Mucosa of stomach (tissue), 1 donor: ENCODE data around the gene DEUP1.
"Not testable (repeated sequence)": the region's sequence is repeated elsewhere in the genome, so short reads cannot be mapped to it uniquely, and the experiment has no call there.

Experiments used
- H3K27me3 ChIP-seq: one replicate; pipeline ENCODE4 v1.7.0; 2013; ENCODE audit warnings: mild to moderate bottlenecking, low read length; ENCODE audit not compliant: control insufficient read depth, insufficient read depth
- H3K36me3 ChIP-seq: one replicate; pipeline ENCODE4 v1.7.0; 2013; ENCODE audit warnings: low read length; ENCODE audit not compliant: control insufficient read depth, insufficient read depth
- H3K4me1 ChIP-seq: one replicate; pipeline ENCODE4 v1.7.0; 2013; ENCODE audit warnings: mild to moderate bottlenecking, low read length; ENCODE audit not compliant: control insufficient read depth, insufficient read depth
- H3K4me3 ChIP-seq: one replicate; pipeline ENCODE4 v1.7.0; 2013; ENCODE audit warnings: low read length
- H3K9ac ChIP-seq: one replicate; pipeline ENCODE4 v1.7.0; 2013; ENCODE audit warnings: mild to moderate bottlenecking, low read length, moderate library complexity
- H3K9me3 ChIP-seq: one replicate; pipeline ENCODE4 v1.7.0; 2013; ENCODE audit warnings: mild to moderate bottlenecking, low read length, moderate library complexity; ENCODE audit not compliant: control insufficient read depth
- donor health status: Pancreatic carcinoma.

The DEUP1 gene

GRCh38 chr11:93370260-93370659 lies 39.7 kb downstream of the DEUP1 start:
- Histone ChIP-seq H3K27me3 (no peaks in the 10 kb centered on the region), H3K36me3 (no peaks in the 10 kb centered on the region), H3K9ac (no peak overlapping the region), H3K9me3 (no peaks in the 10 kb centered on the region), H3K4me3 (no peak overlapping the region), H3K4me1 (no peaks in the 10 kb centered on the region)

GRCh38 chr11:93389737-93390136 lies 59.2 kb downstream of the DEUP1 start:
- Histone ChIP-seq H3K27me3 (no peaks in the 10 kb centered on the region), H3K4me3 (no peak overlapping the region), H3K36me3 (no peaks in the 10 kb centered on the region), H3K9me3 (no peaks in the 10 kb centered on the region), H3K9ac (no peak overlapping the region), H3K4me1 (no peaks in the 10 kb centered on the region)

- Histone ChIP-seq H3K27me3 (no peaks in the 10 kb centered on the region), H3K4me1 (no peaks in the 10 kb centered on the region), H3K36me3 (no peaks in the 10 kb centered on the region), H3K9ac (no peak overlapping the region), H3K4me3 (no peak overlapping the region), H3K9me3 (no peaks in the 10 kb centered on the region)
Measured at GRCh38 chr11:93392867-93393266, 62.3 kb downstream of the DEUP1 start.

- Histone ChIP-seq H3K36me3 (no peaks in the 10 kb centered on the region), H3K9ac (no peak overlapping the region), H3K27me3 (no peaks in the 10 kb centered on the region), H3K9me3 (no peaks in the 10 kb centered on the region), H3K4me3 (no peak overlapping the region), H3K4me1 (no peaks in the 10 kb centered on the region)
Measured at GRCh38 chr11:93393386-93393785, 62.8 kb downstream of the DEUP1 start.

GRCh38 chr11:93394488-93394887 lies 63.9 kb downstream of the DEUP1 start:
- H3K27me3 ChIP-seq, result no peaks in the 10 kb centered on the region
- H3K9ac ChIP-seq, result no peak overlapping the region
- no peaks in the 10 kb centered on the region for H3K36me3 ChIP-seq
- no peak overlapping the region for H3K4me3 ChIP-seq
- no peaks in the 10 kb centered on the region for H3K4me1 ChIP-seq
- H3K9me3 ChIP-seq, result no peaks in the 10 kb centered on the region

- Histone ChIP-seq H3K9ac (no peak overlapping the region), H3K4me1 (no peaks in the 10 kb centered on the region), H3K27me3 (no peaks in the 10 kb centered on the region), H3K36me3 (no peaks in the 10 kb centered on the region), H3K4me3 (no peak overlapping the region), H3K9me3 (no peaks in the 10 kb centered on the region)
Measured at GRCh38 chr11:93396316-93396715, 65.8 kb downstream of the DEUP1 start.

- Histone ChIP-seq H3K4me3 (no peak overlapping the region), H3K4me1 (no peaks in the 10 kb centered on the region), H3K36me3 (no peaks in the 10 kb centered on the region), H3K27me3 (no peaks in the 10 kb centered on the region), H3K9ac (no peak overlapping the region), H3K9me3 (no peaks in the 10 kb centered on the region)
Measured at GRCh38 chr11:93403930-93404329, 73.4 kb downstream of the DEUP1 start.

- Histone ChIP-seq H3K4me1 (no peaks in the 10 kb centered on the region), H3K36me3 (no peaks in the 10 kb centered on the region), H3K9ac (no peak overlapping the region), H3K9me3 (no peaks in the 10 kb centered on the region), H3K27me3 (no peaks in the 10 kb centered on the region), H3K4me3 (no peak overlapping the region)
Measured at GRCh38 chr11:93407777-93408401, 77.3 kb downstream of the DEUP1 start.

GRCh38 chr11:93410441-93410840 lies 79.9 kb downstream of the DEUP1 start:
- Histone ChIP-seq H3K4me3 (no peak overlapping the region), H3K9me3 (no peaks in the 10 kb centered on the region), H3K4me1 (no peaks in the 10 kb centered on the region), H3K27me3 (no peaks in the 10 kb centered on the region), H3K9ac (no peak overlapping the region), H3K36me3 (no peaks in the 10 kb centered on the region)

GRCh38 chr11:93411705-93412104 lies 81.2 kb downstream of the DEUP1 start:
- Histone ChIP-seq H3K9me3 (no peaks in the 10 kb centered on the region), H3K4me1 (no peaks in the 10 kb centered on the region), H3K9ac (no peak overlapping the region), H3K27me3 (no peaks in the 10 kb centered on the region), H3K36me3 (no peaks in the 10 kb centered on the region), H3K4me3 (no peak overlapping the region)

GRCh38 chr11:93432247-93432646 lies 101.7 kb downstream of the DEUP1 start:
- H3K4me1 ChIP-seq, result no peaks in the 10 kb centered on the region
- no peak overlapping the region for H3K9ac ChIP-seq
- H3K27me3 ChIP-seq, result no peaks in the 10 kb centered on the region
- no peaks in the 10 kb centered on the region for H3K9me3 ChIP-seq
- H3K36me3 ChIP-seq, result no peaks in the 10 kb centered on the region
- no peak overlapping the region for H3K4me3 ChIP-seq

GRCh38 chr11:93443232-93443631 lies 112.7 kb downstream of the DEUP1 start:
- not testable (repeated sequence) for H3K9me3 ChIP-seq, H3K9ac ChIP-seq, H3K4me1 ChIP-seq, H3K27me3 ChIP-seq, H3K4me3 ChIP-seq, H3K36me3 ChIP-seq

GRCh38 chr11:93444617-93445073 lies 114.1 kb downstream of the DEUP1 start:
- H3K4me1 ChIP-seq, result no peaks in the 10 kb centered on the region
- H3K27me3 ChIP-seq, result no peaks in the 10 kb centered on the region
- no peaks in the 10 kb centered on the region for H3K36me3 ChIP-seq
- no peaks in the 10 kb centered on the region for H3K9me3 ChIP-seq
- H3K4me3 ChIP-seq, result no peak overlapping the region
- no peak overlapping the region for H3K9ac ChIP-seq
